ENCODE data around the gene CD9. TPM values are rescaled to one million over a fixed set of nuclear protein-coding genes. Genes with fewer than 3 reads are reported as not detected.
"Not testable (repeated sequence)": the region's sequence is repeated elsewhere in the genome, so short reads cannot be mapped to it uniquely, and the experiment has no call there.

CD9 gene
- total RNA-seq, 1 donor from 2014 or later = 17.6 TPM

GRCh38 chr12:6185961-6186827, 14.0 kb upstream of the CD9 start:
- H3K4me3 Mint-ChIP-seq (ENCODE audit: unreplicated experiment) = no peak overlapping the region

GRCh38 chr12:6187948-6188793, 12.0 kb upstream of the CD9 start:
- H3K27ac Mint-ChIP-seq (ENCODE audit: unreplicated experiment) = no peak overlapping the region

More at GRCh38 chr12:6185961-6186827, 14.0 kb upstream of the CD9 start:
- TF ChIP-seq CTCF (IDR thresholded peaks at IDR 0.05; ENCODE audit: partially characterized antibody, unreplicated experiment) = no peak
- no peak for DNase-seq
- H3K27me3 Mint-ChIP-seq (ENCODE audit: unreplicated experiment) = peaks cover 10% of the 10 kb centered on the region
- no peak overlapping the region for H3K27ac Mint-ChIP-seq (ENCODE audit: unreplicated experiment)
- no peaks in the 10 kb centered on the region for H3K36me3 Mint-ChIP-seq (ENCODE audit: unreplicated experiment)
- H3K9me3 Mint-ChIP-seq (ENCODE audit: unreplicated experiment) = peaks cover 4% of the 10 kb centered on the region
- no peaks in the 10 kb centered on the region for H3K4me1 Mint-ChIP-seq (ENCODE audit: low read depth, unreplicated experiment)

DNA sequence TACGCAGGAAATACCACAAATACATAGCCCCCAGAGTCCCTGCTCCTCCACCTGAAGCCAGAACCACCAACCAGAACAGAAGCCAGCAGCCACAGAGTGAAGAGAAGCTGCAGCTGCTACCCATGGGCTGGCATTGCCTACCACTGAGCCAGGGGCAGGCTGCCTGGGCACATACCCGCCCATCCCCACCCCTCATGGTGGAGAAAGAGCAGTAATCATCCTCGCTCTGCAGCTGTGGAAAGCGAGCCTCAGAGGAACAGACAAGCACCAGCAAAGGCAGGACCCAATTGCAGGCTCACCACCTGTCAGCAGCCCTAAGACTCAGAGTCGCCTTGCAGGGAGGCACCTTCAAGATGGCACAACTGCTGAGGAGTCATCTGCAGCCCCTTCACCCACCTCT, 11.2 kb upstream of the CD9 start:
- no peak overlapping the region for H3K4me3 Mint-ChIP-seq (ENCODE audit: unreplicated experiment)
- peaks cover 2% of the 10 kb centered on the region for H3K4me1 Mint-ChIP-seq (ENCODE audit: low read depth, unreplicated experiment)
- no peak overlapping the region for H3K27ac Mint-ChIP-seq (ENCODE audit: unreplicated experiment)
- H3K9me3 Mint-ChIP-seq (ENCODE audit: unreplicated experiment) = peaks cover 5% of the 10 kb centered on the region
- H3K36me3 Mint-ChIP-seq (ENCODE audit: unreplicated experiment) = no peaks in the 10 kb centered on the region
- peaks cover 18% of the 10 kb centered on the region for H3K27me3 Mint-ChIP-seq (ENCODE audit: unreplicated experiment)
- DNase-seq = no peak
- no peak for TF ChIP-seq CTCF (IDR thresholded peaks at IDR 0.05; ENCODE audit: partially characterized antibody, unreplicated experiment)

More at GRCh38 chr12:6187948-6188793, 12.0 kb upstream of the CD9 start:
- Mint-ChIP-seq H3K4me3 (ENCODE audit: unreplicated experiment) (no peak overlapping the region), H3K4me1 (ENCODE audit: low read depth, unreplicated experiment) (peaks cover 2% of the 10 kb centered on the region), H3K9me3 (ENCODE audit: unreplicated experiment) (peaks cover 5% of the 10 kb centered on the region), H3K36me3 (ENCODE audit: unreplicated experiment) (no peaks in the 10 kb centered on the region), H3K27me3 (ENCODE audit: unreplicated experiment) (peaks cover 17% of the 10 kb centered on the region)
- no peak for TF ChIP-seq CTCF (IDR thresholded peaks at IDR 0.05; ENCODE audit: partially characterized antibody, unreplicated experiment)
- DNase-seq = no peak

DNA sequence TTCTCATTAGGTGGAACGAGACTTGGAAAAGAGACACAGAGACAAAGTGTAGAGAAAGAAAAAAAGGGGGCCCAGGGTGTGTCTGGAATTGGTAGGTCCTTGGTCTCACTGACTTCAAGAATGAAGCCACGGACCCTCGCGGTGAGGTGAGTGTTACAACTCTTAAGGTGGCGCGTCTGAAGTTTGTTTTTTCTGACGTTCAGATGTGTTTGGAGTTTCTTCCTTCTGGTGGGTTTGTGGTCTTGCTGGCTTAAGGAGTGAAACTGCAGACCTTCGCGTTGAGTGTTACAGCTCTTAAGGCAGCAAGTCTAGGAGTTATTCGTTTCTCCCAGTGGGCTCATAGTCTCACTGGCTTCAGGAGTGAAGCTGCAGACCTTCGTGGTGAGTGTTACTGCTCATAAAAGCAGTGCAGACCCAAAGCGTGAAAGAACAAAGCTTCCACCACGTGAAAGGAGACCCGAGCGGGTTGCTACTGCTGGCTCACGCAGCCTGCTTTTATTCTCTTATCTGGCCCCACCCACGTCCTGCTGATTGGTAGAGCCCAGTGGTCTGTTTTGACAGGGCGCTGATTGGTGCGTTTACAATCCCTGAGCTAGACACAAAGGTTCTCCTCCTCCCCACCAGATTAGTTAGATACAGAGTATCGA, 10.1 kb upstream of the CD9 start:
- not testable (repeated sequence) for H3K27ac Mint-ChIP-seq (ENCODE audit: unreplicated experiment); H3K4me1 Mint-ChIP-seq (ENCODE audit: low read depth, unreplicated experiment); H3K4me3 Mint-ChIP-seq (ENCODE audit: unreplicated experiment); H3K9me3 Mint-ChIP-seq (ENCODE audit: unreplicated experiment); H3K36me3 Mint-ChIP-seq (ENCODE audit: unreplicated experiment); DNase-seq
- peaks cover 18% of the 10 kb centered on the region for H3K27me3 Mint-ChIP-seq (ENCODE audit: unreplicated experiment)

DNA sequence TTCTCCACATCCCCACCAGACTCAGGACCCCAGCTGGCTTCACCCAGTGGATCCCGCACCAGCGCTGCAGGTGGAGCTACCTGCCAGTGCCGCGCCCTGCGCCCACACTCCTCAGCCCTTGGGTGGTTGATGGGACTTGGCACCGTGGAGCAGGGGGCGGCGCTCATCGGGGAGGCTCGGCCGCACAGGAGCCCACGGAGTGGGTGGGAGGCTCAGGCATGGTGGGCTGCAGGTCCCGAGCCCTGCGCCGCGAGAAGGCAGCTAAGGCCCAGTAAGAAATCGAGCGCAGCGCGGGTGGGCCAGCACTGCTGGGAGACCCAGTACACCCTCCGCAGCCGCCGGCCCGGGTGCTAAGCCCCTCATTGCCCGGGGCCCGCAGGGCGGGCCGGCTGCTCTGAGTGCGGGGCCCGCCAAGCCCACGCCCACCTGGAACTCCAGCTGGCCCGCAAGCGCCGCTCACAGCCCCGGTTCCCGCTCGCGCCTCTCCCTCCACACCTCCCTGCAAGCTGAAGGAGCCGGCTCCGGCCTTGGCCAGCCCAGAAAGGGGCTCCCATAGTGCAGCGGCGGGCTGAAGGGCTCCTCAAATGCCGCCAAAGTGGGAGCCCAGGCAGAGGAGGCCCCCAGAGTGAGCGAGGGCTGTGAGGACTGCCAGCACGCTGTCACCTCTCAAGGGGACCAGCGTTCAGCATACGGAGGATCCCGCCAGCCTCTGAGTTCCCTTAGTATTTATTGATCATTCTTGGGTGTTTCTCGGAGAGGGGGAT, 9.3 kb upstream of the CD9 start:
- not testable (repeated sequence) for H3K4me3 Mint-ChIP-seq (ENCODE audit: unreplicated experiment); H3K9me3 Mint-ChIP-seq (ENCODE audit: unreplicated experiment)
- H3K27me3 Mint-ChIP-seq (ENCODE audit: unreplicated experiment) = peaks cover 18% of the 10 kb centered on the region

More for the DNA sequence above, 9.3 kb upstream of the CD9 start:
- H3K27ac Mint-ChIP-seq (ENCODE audit: unreplicated experiment); H3K36me3 Mint-ChIP-seq (ENCODE audit: unreplicated experiment); H3K4me1 Mint-ChIP-seq (ENCODE audit: low read depth, unreplicated experiment); DNase-seq: not testable (repeated sequence)
